Measurements from ENCODE around the gene FAN1. TPM values are rescaled to one million over a fixed set of nuclear protein-coding genes. Genes with fewer than 3 reads are reported as not detected.
A peak's percentile ranks its signal among the peaks of the same experiment; 100 is the strongest.

The FAN1 gene
- total RNA-seq, 8 experiments from 2014 or later: 18.6 to 39.2 (median 26.7) TPM

GRCh38 chr15:30896211-30896606, 7.5 kb upstream of the FAN1 start:
- Histone ChIP-seq H3K4me1 (replicated peaks in 1 of 2) (peaks cover 12 to 17% of the 10 kb centered on the region in 2 donors), H3K4me3 (no peak overlapping the region), H3K27ac (no peak overlapping the region)
- ATAC-seq (replicated peaks in 6 of 8): no peak
- in situ Hi-C loops (cut with MboI; ENCODE audit: low pct_unique_long_range_greater_than_20kb in 2 of 9, low sequenced_read_pairs in 9 of 9, unreplicated experiment in 9 of 9): no loop called here
- 78 to 100% (median 87%) methylated on average over 1 to 6 of the region's 12 CpGs; no CpG with 5 or more reads in 2 of the 10 experiments for WGBS, 10 experiments

DNA sequence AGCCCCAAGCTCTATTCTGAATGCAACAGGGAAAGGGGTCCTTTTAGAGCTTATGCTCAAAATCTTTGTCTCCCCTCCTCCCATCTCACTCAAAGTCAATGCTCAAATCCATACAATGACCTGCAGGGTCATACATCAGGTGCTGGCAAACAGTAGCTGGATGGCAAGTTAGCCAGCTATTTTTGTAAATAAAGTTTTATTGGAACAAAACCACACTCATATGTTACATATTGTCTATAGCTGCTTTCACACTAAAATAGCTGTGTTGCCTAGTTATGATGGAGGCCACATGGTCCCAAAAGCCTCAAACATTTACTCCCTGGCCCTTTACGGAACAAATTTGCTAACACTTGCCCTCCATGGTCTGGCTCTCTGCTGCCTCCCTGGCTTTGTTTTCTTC, 1.8 kb upstream of the FAN1 start:
- peaks cover 10 to 19% of the 10 kb centered on the region in 2 donors for H3K4me1 ChIP-seq (replicated peaks in 1 of 2)
- WGBS, 10 experiments: 33 to 100% (median 100%) methylated on average over 1 of the region's 1 CpG; no CpG with 5 or more reads in 5 of the 10 experiments
- H3K4me3 ChIP-seq: no peak overlapping the region
- in situ Hi-C loops (cut with MboI; ENCODE audit: low pct_unique_long_range_greater_than_20kb in 2 of 9, low sequenced_read_pairs in 9 of 9, unreplicated experiment in 9 of 9): no loop called here
- no peak overlapping the region for H3K27ac ChIP-seq
- ATAC-seq (replicated peaks in 6 of 8): no peak

DNA sequence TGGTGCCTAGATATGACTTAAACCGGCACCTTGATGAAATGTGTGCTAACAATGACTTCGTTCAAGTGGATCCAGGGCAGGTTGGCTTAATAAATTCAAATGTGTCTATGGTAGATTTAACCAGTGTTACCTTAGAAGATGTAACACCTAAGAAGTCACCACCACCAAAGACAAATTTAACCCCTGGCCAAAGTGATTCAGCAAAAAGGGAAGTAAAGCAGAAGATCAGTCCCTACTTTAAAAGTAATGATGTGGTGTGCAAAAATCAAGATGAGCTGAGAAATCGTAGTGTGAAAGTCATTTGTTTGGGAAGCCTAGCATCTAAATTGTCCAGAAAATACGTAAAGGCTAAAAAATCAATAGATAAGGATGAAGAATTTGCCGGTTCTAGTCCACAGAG, 1.1 kb downstream of the FAN1 start:
- H3K4me1 ChIP-seq (replicated peaks in 1 of 2): peaks cover 10 to 19% of the 10 kb centered on the region in 2 donors
- WGBS, 10 experiments: 89 to 100% (median 94%) methylated on average over 2 to 5 of the region's 5 CpGs
- H3K27ac ChIP-seq: no peak overlapping the region
- in situ Hi-C loops (cut with MboI; ENCODE audit: low pct_unique_long_range_greater_than_20kb in 2 of 9, low sequenced_read_pairs in 9 of 9, unreplicated experiment in 9 of 9): no loop called here
- H3K4me3 ChIP-seq: peak overlapping the region; percentile 60 to 89 (median 69)
- ATAC-seq (replicated peaks in 6 of 8): no peak

DNA sequence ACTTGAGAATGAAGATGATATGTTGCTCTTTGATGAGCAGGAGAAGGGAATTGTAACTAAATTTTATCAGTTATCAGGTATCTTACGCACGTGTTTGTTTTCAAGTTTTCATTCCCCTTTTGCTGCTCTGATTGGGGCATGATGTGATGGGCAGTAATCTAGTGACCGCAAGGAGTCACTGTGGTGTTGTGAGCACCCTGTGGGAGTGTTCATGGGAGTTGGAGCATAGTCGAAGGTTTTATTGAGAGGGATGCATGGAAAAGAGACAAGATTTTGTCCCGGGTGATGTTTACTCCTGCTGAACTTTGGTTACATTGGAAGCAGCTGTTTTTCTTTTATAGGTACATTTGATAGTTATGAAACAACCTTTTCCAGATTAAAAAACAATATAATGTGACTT, 2.1 kb downstream of the FAN1 start:
- Histone ChIP-seq H3K27ac (no peak overlapping the region), H3K4me1 (replicated peaks in 1 of 2) (peaks cover 10 to 19% of the 10 kb centered on the region in 2 donors), H3K4me3 (no peak overlapping the region)
- in situ Hi-C loops (cut with MboI; ENCODE audit: low pct_unique_long_range_greater_than_20kb in 2 of 9, low sequenced_read_pairs in 9 of 9, unreplicated experiment in 9 of 9): no loop called here
- no peak for ATAC-seq (replicated peaks in 6 of 8)
- whole genome bisulfite sequencing, 10 experiments: 60 to 96% (median 86%) methylated on average over 1 to 5 of the region's 5 CpGs; no CpG with 5 or more reads in 1 of the 10 experiments

DNA sequence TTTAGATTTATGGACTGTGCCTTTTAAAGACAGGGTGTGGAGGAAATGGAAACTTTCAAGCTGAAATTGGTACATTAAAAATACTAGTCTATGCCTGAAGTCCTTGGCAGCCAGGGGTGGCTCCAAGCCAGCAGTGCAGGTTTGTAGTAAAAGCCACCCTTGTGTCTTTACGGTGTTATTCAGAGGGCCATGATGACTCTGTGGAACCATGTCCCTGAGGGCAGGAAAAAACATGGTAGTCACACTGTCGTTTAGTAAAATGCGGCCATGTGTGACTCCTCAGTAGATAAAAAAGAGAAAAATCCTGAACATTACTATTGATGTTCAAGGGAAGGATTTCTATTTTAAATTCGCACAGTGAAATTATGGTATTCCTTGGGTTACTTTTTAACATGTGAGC, 2.7 kb downstream of the FAN1 start:
- no peak for ATAC-seq (replicated peaks in 6 of 8)
- Histone ChIP-seq H3K4me1 (replicated peaks in 1 of 2) (peaks cover 10 to 19% of the 10 kb centered on the region in 2 donors), H3K27ac (no peak overlapping the region), H3K4me3 (no peak overlapping the region)
- in situ Hi-C loops (cut with MboI; ENCODE audit: low pct_unique_long_range_greater_than_20kb in 2 of 9, low sequenced_read_pairs in 9 of 9, unreplicated experiment in 9 of 9): no loop called here
- 63 to 100% (median 79%) methylated on average over 1 to 4 of the region's 4 CpGs; no CpG with 5 or more reads in 1 of the 10 experiments for WGBS, 10 experiments

DNA sequence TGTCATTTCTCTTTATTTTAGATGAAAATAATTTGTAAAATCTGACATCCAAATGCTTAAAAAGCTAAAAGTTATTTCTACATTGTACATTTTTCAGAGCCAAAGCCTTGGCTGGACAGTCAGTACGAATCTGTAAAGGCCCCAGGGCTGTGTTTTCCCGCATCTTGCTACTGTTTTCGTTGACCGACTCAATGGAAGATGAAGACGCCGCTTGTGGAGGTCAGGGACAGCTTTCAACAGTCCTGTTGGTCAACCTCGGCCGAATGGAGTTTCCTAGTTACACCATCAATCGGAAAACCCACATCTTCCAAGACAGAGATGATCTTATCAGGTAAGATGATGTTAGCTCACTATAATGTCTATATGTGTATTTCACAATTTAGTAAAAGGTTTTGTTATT, 10.0 kb downstream of the FAN1 start:
- in situ Hi-C loops (cut with MboI; ENCODE audit: low pct_unique_long_range_greater_than_20kb in 2 of 9, low sequenced_read_pairs in 9 of 9, unreplicated experiment in 9 of 9): no loop called here

DNA sequence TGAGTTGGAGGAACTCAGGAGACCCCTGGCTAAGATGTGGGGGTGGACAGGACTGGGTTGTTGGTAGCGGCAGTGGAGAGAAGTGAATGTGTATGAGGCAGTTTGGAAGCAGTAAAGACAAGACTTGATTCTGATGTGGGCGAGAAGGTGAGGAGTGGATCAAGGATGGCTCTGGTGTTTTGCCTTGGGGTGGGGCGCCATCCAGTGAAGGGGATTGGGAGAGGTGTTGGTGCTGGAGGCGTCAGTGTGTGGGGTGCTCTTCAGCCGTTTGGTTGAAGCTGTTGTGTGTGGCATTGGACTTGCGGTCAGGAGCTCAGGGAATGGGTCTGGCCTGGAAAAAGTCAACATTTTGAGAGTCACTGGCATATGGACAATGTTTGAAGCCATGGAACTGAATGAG, 13.3 kb downstream of the FAN1 start:
- 48 to 85% (median 75%) methylated on average over 2 to 5 of the region's 6 CpGs; no CpG with 5 or more reads in 5 of the 10 experiments for WGBS, 10 experiments
- ATAC-seq (replicated peaks in 6 of 8): no peak
- Histone ChIP-seq H3K4me3 (no peak overlapping the region), H3K27ac (no peak overlapping the region), H3K4me1 (replicated peaks in 1 of 2) (peaks cover 12 to 15% of the 10 kb centered on the region in 2 donors)
- in situ Hi-C loops (cut with MboI; ENCODE audit: low pct_unique_long_range_greater_than_20kb in 2 of 9, low sequenced_read_pairs in 9 of 9, unreplicated experiment in 9 of 9): no loop called here

More for the DNA sequence above, 10.0 kb downstream of the FAN1 start:
- Histone ChIP-seq H3K4me3 (no peak overlapping the region), H3K4me1 (replicated peaks in 1 of 2) (no peaks in the 10 kb centered on the region), H3K27ac (no peak overlapping the region)
- no peak for ATAC-seq (replicated peaks in 6 of 8)
- WGBS, 10 experiments: 80 to 100% (median 98%) methylated on average over 1 to 8 of the region's 9 CpGs; no CpG with 5 or more reads in 3 of the 10 experiments

- no peak overlapping the region for H3K27ac ChIP-seq
- in situ Hi-C loops (cut with MboI; ENCODE audit: low pct_unique_long_range_greater_than_20kb in 2 of 9, low sequenced_read_pairs in 9 of 9, unreplicated experiment in 9 of 9): no loop called here
Observed at GRCh38 chr15:30917675-30918074, 14.0 kb downstream of the FAN1 start.

DNA sequence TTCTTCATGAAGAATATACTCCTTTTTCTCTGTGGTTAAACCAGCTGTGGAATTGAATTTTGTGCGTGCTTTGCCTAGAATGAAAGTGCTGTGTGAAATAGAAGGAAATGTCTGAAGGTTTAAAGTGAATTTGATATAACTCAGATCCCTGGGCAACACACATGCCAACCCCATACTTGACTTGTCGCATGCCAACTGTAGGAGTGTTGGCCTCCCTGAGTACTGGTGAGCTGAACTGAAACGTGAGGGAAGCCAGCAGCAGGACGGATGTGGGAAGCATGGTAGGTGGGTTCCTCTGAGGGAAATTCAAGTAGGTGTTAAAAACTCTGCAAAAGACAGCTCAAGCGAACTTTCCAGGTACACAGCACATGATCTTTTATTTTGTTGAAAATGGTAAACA, 14.7 kb downstream of the FAN1 start:
- Histone ChIP-seq H3K27ac (no peak overlapping the region), H3K4me3 (no peak overlapping the region), H3K4me1 (replicated peaks in 1 of 2) (peaks cover 24 to 29% of the 10 kb centered on the region in 2 donors)
- WGBS, 10 experiments: 92 to 100% (median 100%) methylated on average over 1 to 5 of the region's 5 CpGs
- no peak for ATAC-seq (replicated peaks in 6 of 8)
- in situ Hi-C loops (cut with MboI; ENCODE audit: low pct_unique_long_range_greater_than_20kb in 2 of 9, low sequenced_read_pairs in 9 of 9, unreplicated experiment in 9 of 9): no loop called here

More at GRCh38 chr15:30917675-30918074, 14.0 kb downstream of the FAN1 start:
- H3K4me1 ChIP-seq (replicated peaks in 1 of 2): peaks cover 17 to 22% of the 10 kb centered on the region in 2 donors
- no peak overlapping the region for H3K4me3 ChIP-seq
- 75 to 100% (median 100%) methylated on average over 1 of the region's 1 CpG; no CpG with 5 or more reads in 1 of the 10 experiments for WGBS, 10 experiments
- ATAC-seq (replicated peaks in 6 of 8): no peak

DNA sequence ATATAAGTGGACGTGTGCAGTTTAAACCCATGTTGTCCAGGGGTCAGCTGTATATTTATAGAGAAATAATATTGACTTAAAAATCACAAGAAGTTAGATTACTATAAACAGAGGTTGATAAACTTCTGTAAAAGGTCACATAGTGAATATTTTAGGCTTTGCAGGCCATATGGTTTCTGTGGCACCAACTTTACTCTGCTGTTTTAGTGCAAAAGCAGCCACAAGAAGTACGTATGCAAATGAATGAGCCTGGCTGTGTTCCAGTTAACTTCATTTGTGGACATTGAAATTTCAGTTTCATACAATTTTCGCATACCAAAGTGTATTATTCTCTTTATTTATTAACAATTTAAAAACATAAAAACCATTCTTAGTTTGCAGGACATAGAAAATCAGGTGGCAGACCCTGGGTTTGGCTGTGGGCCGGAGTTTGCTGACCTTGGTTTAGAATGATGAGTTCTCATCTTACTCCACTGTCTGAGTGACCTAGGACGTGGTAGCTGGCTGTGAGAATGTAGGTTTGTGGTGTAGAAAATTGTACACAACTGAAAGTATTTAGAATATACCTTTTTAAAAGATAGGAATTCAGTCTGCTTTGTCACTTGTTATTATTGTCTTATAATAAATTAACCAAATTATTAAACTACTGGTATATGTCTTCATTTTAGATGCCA, 16.3 kb downstream of the FAN1 start:
- 80 to 100% (median 96%) methylated on average over 1 to 5 of the region's 5 CpGs for WGBS, 10 experiments
- Histone ChIP-seq H3K4me3 (no peak overlapping the region), H3K27ac (no peak overlapping the region), H3K4me1 (replicated peaks in 1 of 2) (peaks cover 29 to 36% of the 10 kb centered on the region in 2 donors)
- no peak for ATAC-seq (replicated peaks in 6 of 8)
- in situ Hi-C loops (cut with MboI; ENCODE audit: low pct_unique_long_range_greater_than_20kb in 2 of 9, low sequenced_read_pairs in 9 of 9, unreplicated experiment in 9 of 9): no loop called here

DNA sequence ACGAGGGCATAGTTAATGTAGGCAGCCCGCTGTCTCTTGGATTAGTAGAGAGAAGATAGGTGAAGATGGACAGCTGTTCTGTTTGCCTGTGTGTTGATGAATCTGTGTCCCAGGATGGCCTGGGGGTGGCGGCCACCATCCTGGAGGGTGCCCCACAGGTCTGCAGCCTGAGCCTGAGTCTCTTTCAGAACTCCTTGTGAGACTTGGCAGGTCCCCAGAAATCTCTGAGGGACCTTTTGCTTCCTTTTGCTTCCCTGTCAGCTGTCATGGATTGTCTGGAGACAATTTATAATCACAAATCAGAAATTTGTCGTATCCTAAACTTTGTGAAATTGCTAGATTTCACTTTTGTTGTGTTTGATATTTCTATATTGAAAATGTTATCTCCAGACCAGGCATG, 17.4 kb downstream of the FAN1 start:
- H3K4me1 ChIP-seq (replicated peaks in 1 of 2): peaks cover 29 to 36% of the 10 kb centered on the region in 2 donors
- in situ Hi-C loops (cut with MboI; ENCODE audit: low pct_unique_long_range_greater_than_20kb in 2 of 9, low sequenced_read_pairs in 9 of 9, unreplicated experiment in 9 of 9): no loop called here
- H3K4me3 ChIP-seq: no peak overlapping the region
- 40 to 100% (median 85%) methylated on average over 1 to 4 of the region's 4 CpGs; no CpG with 5 or more reads in 3 of the 10 experiments for WGBS, 10 experiments
- peak overlapping the region; percentile 78 to 82 for H3K27ac ChIP-seq
- ATAC-seq (replicated peaks in 6 of 8): no peak

- in situ Hi-C loops (cut with MboI; ENCODE audit: low pct_unique_long_range_greater_than_20kb in 2 of 9, low sequenced_read_pairs in 9 of 9, unreplicated experiment in 9 of 9): no loop called here
- H3K4me3 ChIP-seq: no peak overlapping the region
- peaks cover 29 to 36% of the 10 kb centered on the region in 2 donors for H3K4me1 ChIP-seq (replicated peaks in 1 of 2)
- peak overlapping the region; percentile 85 to 88 for H3K27ac ChIP-seq
- WGBS, 10 experiments: 3 to 98% (median 44%) methylated on average over 2 to 6 of the region's 9 CpGs; no CpG with 5 or more reads in 2 of the 10 experiments
- ATAC-seq (replicated peaks in 6 of 8): peak in 5 of 8 experiments; percentile 57 to 66 (median 60)
Observed at GRCh38 chr15:30921781-30922479, 18.2 kb downstream of the FAN1 start.

GRCh38 chr15:30922480-30923311, 19.0 kb downstream of the FAN1 start:
- Histone ChIP-seq H3K4me3 (no peak overlapping the region), H3K27ac (peak overlapping the region; percentile 85 to 88), H3K4me1 (replicated peaks in 1 of 2) (peaks cover 29 to 36% of the 10 kb centered on the region in 2 donors)
- 0 to 94% (median 42%) methylated on average over 1 to 10 of the region's 14 CpGs for WGBS, 10 experiments
- in situ Hi-C loops (cut with MboI; ENCODE audit: low pct_unique_long_range_greater_than_20kb in 2 of 9, low sequenced_read_pairs in 9 of 9, unreplicated experiment in 9 of 9): no loop called here
- ATAC-seq (replicated peaks in 6 of 8): peak; percentile 11 to 84 (median 80)
